Progenitor cell of endocrine pancreas (in vitro differentiated cells): ENCODE results near the gene OR2M5. TPM values are rescaled to one million over a fixed set of nuclear protein-coding genes. Genes with fewer than 3 reads are reported as not detected.

Source experiments
- DNase-seq: peaks from one replicate; pipeline ENCODE4 v3.0.0; 2021; ENCODE audit warnings: low spot score; ENCODE audit not compliant: unreplicated experiment
- H3K27ac Mint-ChIP-seq: 2 replicates; pipeline ENCODE4 v1.8.0; 2021; ENCODE audit warnings: mild to moderate bottlenecking, moderate library complexity, mixed read lengths
- H3K27me3 Mint-ChIP-seq: 2 replicates; pipeline ENCODE4 v1.8.0; 2021; ENCODE audit warnings: mixed read lengths
- H3K36me3 Mint-ChIP-seq: 2 replicates; pipeline ENCODE4 v1.8.0; 2022; ENCODE audit warnings: mixed read lengths; ENCODE audit not compliant: insufficient read depth
- H3K4me1 Mint-ChIP-seq: 2 replicates; pipeline ENCODE4 v1.8.0; 2021; ENCODE audit warnings: low read depth, mixed read lengths
- H3K4me3 Mint-ChIP-seq: 2 replicates; pipeline ENCODE4 v1.8.0; 2021; ENCODE audit warnings: low read depth, mild to moderate bottlenecking, moderate library complexity, mixed read lengths
- H3K9me3 Mint-ChIP-seq: 2 replicates; pipeline ENCODE4 v1.8.0; 2021; ENCODE audit warnings: low read depth, mixed read lengths
- CTCF ChIP-seq: fragments of 200-600 bp; sonication (generic); IDR thresholded peaks from one replicate; pipeline ENCODE4 v1.5.0; 2021; ENCODE audit warnings: antibody characterized with exemption, mild to moderate bottlenecking; ENCODE audit not compliant: unreplicated experiment
- total RNA-seq: library from RNA; stranded (reverse); gene quantifications from 2 replicates; pipeline ENCODE4 v1.2.1, GENCODE V29; 2021

OR2M5 gene
- total RNA-seq, 1 donor from 2014 or later = not detected

DNA sequence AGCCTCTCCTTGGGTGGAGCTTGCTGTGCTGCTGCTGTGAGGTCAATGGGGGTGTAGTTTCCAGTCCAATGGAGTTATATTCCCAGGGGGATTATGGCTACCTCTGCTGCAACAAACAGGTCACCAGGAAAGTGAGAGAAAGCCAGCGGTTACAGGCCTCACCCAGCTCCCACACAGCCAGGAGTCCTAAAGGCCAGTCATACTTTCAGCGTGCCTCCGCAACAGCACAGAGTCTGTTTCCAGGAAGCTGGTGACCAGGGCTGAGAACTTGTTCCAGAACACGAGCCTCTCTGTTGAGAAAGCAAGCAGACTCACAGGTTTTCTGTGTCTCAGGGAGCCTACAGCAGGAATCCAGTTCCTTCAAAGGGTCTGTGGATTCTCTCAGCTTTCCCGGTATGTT lies 17.3 kb upstream of the OR2M5 start:
- DNase-seq = no peak
- Mint-ChIP-seq H3K4me3 (no peak overlapping the region), H3K27me3 (no peaks in the 10 kb centered on the region), H3K27ac (no peak overlapping the region), H3K36me3 (peaks cover 1% of the 10 kb centered on the region), H3K4me1 (no peaks in the 10 kb centered on the region), H3K9me3 (peaks cover 69% of the 10 kb centered on the region)
- no peak for TF ChIP-seq CTCF

GRCh38 chr1:248136811-248137210 lies 8.1 kb upstream of the OR2M5 start:
- Mint-ChIP-seq H3K27me3 (no peaks in the 10 kb centered on the region), H3K9me3 (peaks cover 56% of the 10 kb centered on the region), H3K36me3 (peaks cover 1% of the 10 kb centered on the region), H3K4me3 (no peak overlapping the region), H3K27ac (no peak overlapping the region), H3K4me1 (no peaks in the 10 kb centered on the region)
- no peak for TF ChIP-seq CTCF
- DNase-seq = no peak

GRCh38 chr1:248140846-248141245 lies 4.1 kb upstream of the OR2M5 start:
- no peak for TF ChIP-seq CTCF
- H3K9me3 Mint-ChIP-seq = peaks cover 50% of the 10 kb centered on the region
- peaks cover 2% of the 10 kb centered on the region for H3K36me3 Mint-ChIP-seq
- H3K27me3 Mint-ChIP-seq = no peaks in the 10 kb centered on the region
- H3K27ac Mint-ChIP-seq = no peak overlapping the region
- H3K4me1 Mint-ChIP-seq = no peaks in the 10 kb centered on the region
- no peak overlapping the region for H3K4me3 Mint-ChIP-seq
- no peak for DNase-seq

DNA sequence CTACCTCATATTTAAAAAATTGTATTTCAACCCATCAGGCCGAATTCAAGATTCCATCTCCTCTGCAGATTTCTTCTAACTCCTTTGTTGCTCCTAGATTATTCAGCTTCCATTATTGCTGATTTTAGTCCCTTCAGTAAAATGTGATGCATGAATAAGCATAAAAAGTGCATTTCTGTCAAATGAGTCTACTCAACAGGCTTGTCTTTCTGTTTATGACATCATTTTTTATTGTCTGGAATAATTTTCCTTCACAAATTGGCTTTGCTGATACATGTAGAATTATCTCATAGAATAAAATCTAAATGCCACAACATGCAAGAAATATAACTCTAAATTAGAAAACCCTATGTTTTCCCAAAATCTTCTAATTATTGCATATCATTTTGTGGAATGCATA lies 1.6 kb upstream of the OR2M5 start:
- Mint-ChIP-seq H3K4me3 (no peak overlapping the region), H3K4me1 (no peaks in the 10 kb centered on the region), H3K27me3 (no peaks in the 10 kb centered on the region), H3K9me3 (peaks cover 61% of the 10 kb centered on the region), H3K36me3 (peaks cover 3% of the 10 kb centered on the region), H3K27ac (no peak overlapping the region)
- TF ChIP-seq CTCF = no peak
- DNase-seq = no peak

DNA sequence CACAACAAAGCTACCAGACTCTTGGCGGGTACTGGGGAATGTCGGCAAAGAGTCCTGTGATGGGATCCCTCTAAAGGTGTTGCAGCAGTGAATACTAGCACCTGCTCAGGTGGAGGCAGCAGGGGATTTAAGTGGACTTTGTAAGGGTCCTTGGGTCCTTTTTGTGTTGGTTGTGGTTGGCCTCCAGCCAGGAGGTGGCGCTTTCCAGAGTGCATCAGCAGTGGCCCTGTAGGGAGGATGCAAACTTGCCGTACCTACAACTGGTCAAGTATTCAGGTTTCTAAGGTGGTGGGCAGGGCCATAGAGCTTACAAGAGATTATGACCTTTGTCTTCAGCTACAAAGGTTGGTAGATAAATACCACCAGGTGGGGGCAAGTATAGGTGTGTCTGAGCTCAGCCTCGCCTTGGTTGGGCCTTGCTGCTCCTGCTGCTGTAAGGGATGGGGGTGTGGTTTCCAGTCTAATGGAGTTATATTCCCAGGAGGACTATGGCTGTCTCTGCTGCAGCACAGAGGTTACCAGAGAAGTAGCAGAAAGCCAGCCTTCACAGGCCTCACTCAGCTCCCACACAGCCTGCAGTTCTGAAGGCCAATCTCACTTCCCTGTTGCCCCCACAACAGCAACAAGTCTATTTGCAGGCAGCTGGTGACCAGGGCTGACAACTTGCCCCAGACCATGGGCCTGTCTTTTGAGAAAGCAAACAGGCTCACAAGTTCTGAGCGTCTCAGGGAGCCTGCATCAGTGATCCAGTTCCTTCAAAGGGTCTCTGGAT lies 7.3 kb downstream of the OR2M5 start:
- Mint-ChIP-seq H3K36me3 (peaks cover 1% of the 10 kb centered on the region), H3K4me1 (no peaks in the 10 kb centered on the region)
- TF ChIP-seq CTCF = no peak

More for the DNA sequence above, 7.3 kb downstream of the OR2M5 start:
- H3K27ac Mint-ChIP-seq = no peak overlapping the region
- peaks cover 63% of the 10 kb centered on the region for H3K9me3 Mint-ChIP-seq
- DNase-seq = no peak
- H3K4me3 Mint-ChIP-seq = no peak overlapping the region
- no peaks in the 10 kb centered on the region for H3K27me3 Mint-ChIP-seq
